ENCODE data around the gene CCDC183. TPM values are rescaled to one million over a fixed set of nuclear protein-coding genes. Genes with fewer than 3 reads are reported as not detected.

Gene CCDC183
- total and polyA plus RNA-seq, 4 donors: 0.20 to 1.8 (median 1.0) TPM

GRCh38 chr9:136827794-136828473 lies 31.8 kb downstream of the CCDC183 start (continued):
- TF ChIP-seq CTCF (IDR thresholded peaks at IDR 0.05; ENCODE audit: low read depth, low read length, missing input control) (no peak), GABPA (IDR thresholded peaks at IDR 0.05 in 1 of 2, conservative IDR thresholded peaks at IDR 0.05 in 1 of 2) (no peak), YY1 (IDR thresholded peaks at IDR 0.05) (no peak), JUND (IDR thresholded peaks at IDR 0.05) (no peak), FOXA2 (IDR thresholded peaks at IDR 0.05) (no peak)

GRCh38 chr9:136828474-136829140 lies 32.5 kb downstream of the CCDC183 start:
- DNase-seq (ENCODE audit: low spot score): no peak
- Histone ChIP-seq H3K4me3 (ENCODE audit: low read depth in 1 of 3, low read length in 3 of 3) (no peak overlapping the region), H3K36me3 (ENCODE audit: control insufficient read depth in 4 of 4, insufficient read depth in 3 of 4, low read depth in 1 of 4, low read length in 3 of 4) (peaks cover 12 to 67% (median 25%) of the 10 kb centered on the region in 4 donors), H3K9ac (ENCODE audit: low read depth in 1 of 2, low read length in 2 of 2) (no peak overlapping the region), H3K27me3 (ENCODE audit: control insufficient read depth in 4 of 4, insufficient read depth in 4 of 4, low read length in 3 of 4) (no peaks in the 10 kb centered on the region), H3K9me3 (ENCODE audit: control insufficient read depth in 4 of 4, low read length in 3 of 4) (no peaks in the 10 kb centered on the region), H3K4me1 (ENCODE audit: control insufficient read depth in 4 of 4, insufficient read depth in 4 of 4, low read length in 3 of 4) (no peaks in the 10 kb centered on the region), H3K27ac (ENCODE audit: low read depth in 1 of 2, low read length in 2 of 2) (no peak overlapping the region)
- TF ChIP-seq RAD21 (IDR thresholded peaks at IDR 0.05) (no peak), GABPA (IDR thresholded peaks at IDR 0.05 in 1 of 2, conservative IDR thresholded peaks at IDR 0.05 in 1 of 2) (no peak), HNF4G (IDR thresholded peaks at IDR 0.05) (no peak), MAX (IDR thresholded peaks at IDR 0.05) (no peak), FOXA2 (IDR thresholded peaks at IDR 0.05) (no peak), RXRA (IDR thresholded peaks at IDR 0.05) (no peak), ATF3 (IDR thresholded peaks at IDR 0.05) (no peak), EGR1 (IDR thresholded peaks at IDR 0.05; ENCODE audit: low read depth in 2 of 2) (no peak), TAF1 (conservative IDR thresholded peaks at IDR 0.05) (no peak), YY1 (IDR thresholded peaks at IDR 0.05) (no peak)
- 97% methylated on average over 31 of the region's 31 CpGs for WGBS

GRCh38 chr9:136829412-136829811 lies 33.3 kb downstream of the CCDC183 start:
- H3K4me3 ChIP-seq (ENCODE audit: low read depth in 1 of 3, low read length in 3 of 3): no peak overlapping the region
- H3K27me3 ChIP-seq (ENCODE audit: control insufficient read depth in 4 of 4, insufficient read depth in 4 of 4, low read length in 3 of 4): no peaks in the 10 kb centered on the region
- H3K9me3 ChIP-seq (ENCODE audit: control insufficient read depth in 4 of 4, low read length in 3 of 4): no peaks in the 10 kb centered on the region
- TF ChIP-seq ZBTB33 (IDR thresholded peaks at IDR 0.05): no peak
- TF ChIP-seq RXRA (IDR thresholded peaks at IDR 0.05): no peak
- TF ChIP-seq CTCF (IDR thresholded peaks at IDR 0.05; ENCODE audit: low read depth, low read length, missing input control): no peak
- no peak for TF ChIP-seq NR2F2 (IDR thresholded peaks at IDR 0.05)
- TF ChIP-seq TAF1 (conservative IDR thresholded peaks at IDR 0.05): no peak
- TF ChIP-seq REST (IDR thresholded peaks at IDR 0.05): no peak
- TF ChIP-seq YY1 (IDR thresholded peaks at IDR 0.05): no peak
- TF ChIP-seq HNF4A (conservative IDR thresholded peaks at IDR 0.05): no peak
- no peak for TF ChIP-seq JUND (IDR thresholded peaks at IDR 0.05)
- TF ChIP-seq GABPA (IDR thresholded peaks at IDR 0.05 in 1 of 2, conservative IDR thresholded peaks at IDR 0.05 in 1 of 2): no peak
- no peak for TF ChIP-seq FOXA1 (IDR thresholded peaks at IDR 0.05)
- TF ChIP-seq EGR1 (IDR thresholded peaks at IDR 0.05; ENCODE audit: low read depth in 2 of 2): no peak
- no peak for TF ChIP-seq SP1 (IDR thresholded peaks at IDR 0.05)
- no peak overlapping the region for H3K27ac ChIP-seq (ENCODE audit: low read depth in 1 of 2, low read length in 2 of 2)
- no peak overlapping the region for H3K9ac ChIP-seq (ENCODE audit: low read depth in 1 of 2, low read length in 2 of 2)
- H3K4me1 ChIP-seq (ENCODE audit: control insufficient read depth in 4 of 4, insufficient read depth in 4 of 4, low read length in 3 of 4): no peaks in the 10 kb centered on the region
- H3K36me3 ChIP-seq (ENCODE audit: control insufficient read depth in 4 of 4, insufficient read depth in 3 of 4, low read depth in 1 of 4, low read length in 3 of 4): peaks cover 12 to 64% (median 23%) of the 10 kb centered on the region in 4 donors
- no peak for DNase-seq (ENCODE audit: low spot score)
- 96% methylated on average over 14 of the region's 14 CpGs for WGBS
